HG02943 (cell line): ENCODE data around the gene EPHX1.
"Not testable (repeated sequence)": the region's sequence is repeated elsewhere in the genome, so short reads cannot be mapped to it uniquely, and the experiment has no call there.

Experiments used
- ATAC-seq: cut with Tn5 transposase; IDR thresholded peaks from one replicate; pipeline ENCODE4 v1.9.1; 2021; ENCODE audit warnings: mild to moderate bottlenecking, low read depth, moderate library complexity; ENCODE audit not compliant: unreplicated experiment

The EPHX1 gene

DNA sequence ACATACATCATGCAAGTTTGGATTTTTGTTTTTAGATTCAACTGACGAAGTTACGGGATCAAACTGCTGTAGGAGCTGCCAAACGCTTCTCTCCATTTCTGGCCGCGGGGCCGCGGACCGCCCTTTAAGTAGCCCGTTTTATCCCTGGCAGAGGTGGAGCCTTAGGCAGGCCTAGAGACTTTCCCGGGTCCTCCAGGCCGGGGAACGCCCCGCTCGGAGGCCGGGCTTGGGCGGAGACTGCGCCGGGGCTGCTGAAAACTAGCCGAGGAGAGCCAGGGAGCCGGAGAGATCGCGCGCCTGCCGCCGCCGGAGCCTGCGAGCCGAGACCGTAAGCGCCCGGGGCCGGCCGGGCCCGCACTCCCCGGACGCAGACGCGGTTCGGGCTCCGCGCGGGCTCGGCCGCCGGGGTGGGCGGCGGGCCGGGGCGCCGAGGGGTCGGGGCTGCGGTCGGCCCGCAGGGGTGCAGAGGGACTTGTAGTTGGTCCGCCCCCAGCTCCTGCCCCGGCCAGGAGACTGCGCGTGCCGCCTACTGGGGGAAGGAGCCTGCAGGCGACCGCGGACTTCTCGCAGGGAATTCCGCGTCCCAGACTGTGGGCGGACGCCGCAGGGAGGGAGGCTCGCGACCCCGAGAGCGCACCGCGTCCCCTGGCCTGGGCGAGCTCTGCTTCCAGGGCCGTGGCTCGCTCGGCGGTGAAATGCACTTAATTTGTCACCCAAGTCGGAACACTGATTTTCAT, at the start of gene EPHX1:
Gene EPHX1, plus strand, starts transcription at position 283 of the 737 bp plus-strand sequence. CDS start 18,606 bp downstream, outside the sequence.
- ATAC-seq: peak; percentile 79

DNA sequence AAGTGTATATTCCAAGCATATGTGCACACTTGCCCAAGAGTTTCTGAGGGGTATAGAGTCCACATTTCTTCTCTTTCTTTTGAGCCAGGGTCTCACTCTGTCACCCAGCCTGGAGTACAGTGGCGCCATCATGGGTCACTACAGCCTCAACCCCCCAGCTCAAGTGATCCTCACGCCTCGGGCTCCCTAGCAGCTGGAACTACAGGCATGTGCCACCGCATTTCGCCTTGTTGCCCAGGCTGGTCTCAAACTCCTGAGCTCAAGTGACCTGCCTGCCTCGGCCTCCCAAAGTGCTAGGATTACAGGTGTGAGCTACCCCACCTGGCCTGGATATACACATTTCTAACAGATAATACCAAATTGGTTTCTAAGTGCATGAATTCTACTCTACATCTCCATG, 49.4 kb upstream of the EPHX1 start:
- ATAC-seq: no peak

DNA sequence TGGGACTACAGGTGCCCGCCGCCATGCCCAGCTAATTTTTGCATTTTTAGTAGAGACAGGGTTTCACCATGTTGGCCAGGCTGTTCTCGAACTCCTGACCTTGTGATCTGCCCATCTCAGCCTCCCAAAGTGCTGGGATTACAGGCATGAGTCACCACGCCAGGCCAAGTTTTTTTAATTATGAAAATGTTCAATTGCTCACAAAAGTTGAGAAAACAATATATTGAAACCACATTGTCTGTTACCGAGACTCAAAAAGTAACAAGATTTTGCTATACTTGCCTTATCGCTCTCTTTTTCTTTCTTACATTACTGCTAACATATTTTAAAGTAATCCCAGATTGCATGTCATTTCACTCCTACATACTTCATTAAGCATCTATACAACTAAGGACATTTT, 48.5 kb upstream of the EPHX1 start:
- ATAC-seq: not testable (repeated sequence)

DNA sequence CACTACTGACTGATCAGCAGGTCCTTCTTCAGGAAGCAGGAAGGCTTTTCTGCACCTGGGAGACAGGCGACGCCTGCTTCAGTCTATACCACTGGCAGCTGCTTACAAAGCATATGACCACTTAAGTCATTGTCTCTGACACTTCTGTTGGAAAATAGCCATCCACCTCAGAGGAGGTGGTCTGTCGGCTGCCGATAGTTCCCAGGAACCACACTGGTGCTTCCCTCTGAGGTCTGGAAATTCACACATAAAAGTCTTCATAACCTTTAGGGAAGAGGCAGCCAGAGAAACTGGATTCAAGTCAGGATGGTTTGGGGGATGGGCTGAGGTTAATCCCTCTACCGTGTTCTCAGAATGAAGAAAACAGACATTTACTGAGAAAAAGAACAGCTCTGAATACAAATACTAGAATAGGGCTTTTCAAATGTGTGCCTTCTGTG, 47.9 kb upstream of the EPHX1 start:
- ATAC-seq: no peak

- ATAC-seq: no peak
Measured at GRCh38 chr1:225762444-225762843, 47.5 kb upstream of the EPHX1 start.

GRCh38 chr1:225763716-225764548, 46.0 kb upstream of the EPHX1 start:
- ATAC-seq: no peak

DNA sequence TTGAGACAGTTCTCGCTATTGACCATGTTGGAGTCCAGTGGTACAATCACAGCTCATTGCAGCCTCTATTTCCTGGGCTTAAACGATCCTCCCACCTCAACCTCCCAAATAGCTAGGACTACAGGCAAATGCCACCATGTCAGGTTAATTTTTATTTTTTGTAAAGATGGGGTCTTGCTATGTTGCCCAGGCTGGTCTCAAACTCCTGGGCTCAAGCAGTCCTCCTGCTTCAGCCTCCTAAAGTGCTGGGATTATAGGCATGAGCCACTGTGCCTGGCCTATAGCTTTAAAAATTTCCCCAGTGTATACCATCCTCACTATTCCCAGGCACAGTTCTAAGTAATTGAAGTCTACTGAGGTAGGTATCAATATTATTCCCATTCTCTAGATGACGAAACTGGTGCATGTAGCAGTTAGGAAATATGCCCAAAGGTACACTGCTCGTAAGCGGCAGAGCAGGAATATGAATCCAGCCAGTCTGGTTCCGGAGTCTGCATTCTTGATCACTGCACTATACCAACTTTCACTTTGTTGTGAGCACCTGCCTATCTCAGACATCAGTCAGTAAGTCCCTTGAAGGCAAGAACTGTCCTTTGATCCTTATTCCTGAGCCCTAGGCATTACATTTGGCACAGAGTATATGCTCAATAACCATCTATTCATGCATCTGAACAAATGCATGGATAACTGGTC, 43.8 kb upstream of the EPHX1 start:
- ATAC-seq: no peak

- no peak for ATAC-seq
Measured at GRCh38 chr1:225766967-225767633, 42.8 kb upstream of the EPHX1 start.

GRCh38 chr1:225767634-225768540, 42.0 kb upstream of the EPHX1 start:
- ATAC-seq: no peak

GRCh38 chr1:225768662-225769426, 41.1 kb upstream of the EPHX1 start:
- no peak for ATAC-seq

GRCh38 chr1:225769687-225770086, 40.2 kb upstream of the EPHX1 start:
- no peak for ATAC-seq

DNA sequence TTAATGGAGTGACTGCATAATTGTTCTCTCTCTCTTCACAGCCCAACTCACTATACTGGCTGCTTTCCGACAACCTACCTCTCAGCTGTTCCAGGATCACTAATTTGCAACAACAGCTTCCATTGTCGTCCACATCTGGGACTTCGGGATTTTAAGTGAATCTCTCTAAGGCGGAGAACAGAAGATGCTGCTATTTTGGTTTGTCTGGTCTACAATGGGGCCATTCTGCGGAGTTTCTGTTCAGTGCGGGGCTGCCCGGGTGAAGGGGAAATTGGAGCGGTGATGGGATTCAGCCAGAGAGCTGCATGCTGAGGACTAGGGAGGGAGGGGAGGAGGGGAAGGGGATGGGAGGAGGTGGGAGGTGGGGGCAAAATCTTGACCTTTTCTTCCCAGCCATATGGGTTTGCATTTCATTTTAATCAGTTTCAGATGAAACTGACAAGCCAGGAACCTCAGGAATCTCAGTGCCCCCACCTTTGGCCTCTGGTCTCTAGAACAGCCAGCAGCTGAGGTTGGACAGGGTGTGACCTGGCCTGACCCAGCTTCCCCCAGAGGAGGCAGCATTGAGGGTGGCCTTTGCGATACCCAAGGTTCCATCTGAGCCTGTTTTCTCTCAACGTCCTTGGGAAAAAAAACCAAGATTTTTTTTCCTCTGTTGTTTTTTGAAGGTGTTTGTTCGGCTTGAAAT, 39.2 kb upstream of the EPHX1 start:
- no peak for ATAC-seq

DNA sequence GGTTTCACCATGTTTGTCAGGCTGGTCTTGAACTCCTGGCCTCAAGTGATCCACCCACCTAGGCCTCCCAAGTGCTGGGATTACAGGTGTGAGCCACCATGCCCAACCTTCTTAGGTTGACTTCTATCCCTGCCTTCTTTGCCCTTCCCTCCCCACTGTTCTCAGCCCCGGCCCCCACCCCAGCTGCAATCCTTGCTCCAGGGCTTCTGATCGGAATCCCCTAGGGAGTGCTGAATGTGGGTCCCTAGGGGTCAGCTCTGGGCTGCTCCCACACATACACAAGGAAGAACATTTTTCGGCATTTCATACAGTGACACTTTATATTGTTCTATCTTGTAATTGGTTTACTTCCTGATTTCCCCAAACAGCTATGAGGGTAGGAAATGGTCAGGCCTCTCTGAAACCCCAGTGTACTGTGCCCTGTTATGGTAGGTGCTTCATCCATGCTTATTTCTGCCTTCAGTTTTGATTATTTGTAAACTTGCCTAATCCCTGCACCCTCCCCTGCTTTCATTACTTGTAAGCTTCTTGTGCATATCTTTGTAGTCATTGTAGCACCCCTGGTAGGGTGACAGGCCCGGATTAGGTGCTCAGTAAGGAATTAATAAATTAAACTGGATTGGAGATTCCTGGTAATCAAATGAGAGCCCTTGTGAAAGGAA, 38.1 kb upstream of the EPHX1 start:
- ATAC-seq: no peak

DNA sequence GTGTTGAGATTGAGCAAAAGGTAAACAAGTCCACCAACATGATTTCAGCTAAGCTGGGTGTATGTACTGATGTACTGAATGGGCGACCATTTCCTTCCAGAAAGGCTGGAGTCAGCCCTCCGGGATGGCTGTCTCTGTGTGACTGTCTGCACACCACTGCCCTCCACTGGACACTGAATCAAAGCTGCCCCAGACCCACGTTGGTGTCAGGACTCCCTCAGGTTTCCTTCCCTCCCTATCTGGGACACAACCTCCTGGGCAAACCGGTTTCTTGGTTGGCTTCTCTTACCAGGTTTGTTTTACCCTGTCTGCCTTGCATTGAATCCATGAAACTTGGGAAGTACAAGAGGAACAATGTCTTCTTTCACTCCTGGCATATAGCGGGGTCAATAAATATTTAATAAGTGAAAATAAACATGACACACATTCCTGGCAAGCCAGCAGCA, 37.6 kb upstream of the EPHX1 start:
- ATAC-seq: no peak

- no peak for ATAC-seq
Measured at GRCh38 chr1:225772848-225773247, 37.1 kb upstream of the EPHX1 start.

DNA sequence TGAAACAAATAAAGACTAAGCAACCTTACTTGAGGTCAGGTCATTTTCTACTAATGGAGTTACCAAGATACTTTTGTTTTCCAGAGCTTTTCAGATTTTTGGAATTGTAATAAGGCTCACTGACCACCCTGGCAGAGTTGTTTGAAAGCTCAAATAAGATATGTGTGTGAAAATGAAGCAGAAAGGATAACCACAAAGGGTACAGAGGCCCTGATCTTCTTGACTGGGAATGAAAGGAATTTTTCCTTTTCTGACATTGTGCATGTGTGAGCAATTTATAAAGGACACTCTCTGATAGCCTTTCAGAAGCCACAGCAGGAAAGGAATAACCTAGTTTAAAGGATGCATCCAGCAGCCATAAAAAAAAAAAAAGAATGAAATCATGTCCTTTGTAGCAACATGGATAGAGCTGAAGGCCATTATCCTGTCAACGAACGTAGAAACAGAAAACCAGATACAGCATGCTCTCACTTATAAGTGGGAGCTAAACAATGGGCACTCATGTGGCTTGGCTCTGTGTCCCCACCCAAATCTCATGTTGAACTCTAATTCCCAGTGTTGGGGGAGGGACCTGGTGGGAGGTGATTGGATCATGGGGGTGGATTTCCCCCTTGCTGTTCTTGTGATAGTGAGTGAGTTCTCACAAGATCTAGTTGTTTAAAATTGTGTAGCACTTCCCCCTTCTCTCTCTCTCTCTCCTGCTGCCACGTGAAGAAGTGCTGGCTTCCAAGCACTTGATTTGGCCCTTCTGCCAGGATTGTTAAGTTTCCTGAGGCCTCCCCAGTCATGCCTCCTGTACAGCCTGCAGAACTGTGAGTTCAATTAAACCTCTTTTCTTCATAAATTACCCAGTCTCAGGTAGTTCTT, 35.4 kb upstream of the EPHX1 start:
- ATAC-seq: no peak

- ATAC-seq: no peak
Measured at GRCh38 chr1:225776294-225776693, 33.6 kb upstream of the EPHX1 start.
